ENCODE results near the gene ACTN4.

DNA sequence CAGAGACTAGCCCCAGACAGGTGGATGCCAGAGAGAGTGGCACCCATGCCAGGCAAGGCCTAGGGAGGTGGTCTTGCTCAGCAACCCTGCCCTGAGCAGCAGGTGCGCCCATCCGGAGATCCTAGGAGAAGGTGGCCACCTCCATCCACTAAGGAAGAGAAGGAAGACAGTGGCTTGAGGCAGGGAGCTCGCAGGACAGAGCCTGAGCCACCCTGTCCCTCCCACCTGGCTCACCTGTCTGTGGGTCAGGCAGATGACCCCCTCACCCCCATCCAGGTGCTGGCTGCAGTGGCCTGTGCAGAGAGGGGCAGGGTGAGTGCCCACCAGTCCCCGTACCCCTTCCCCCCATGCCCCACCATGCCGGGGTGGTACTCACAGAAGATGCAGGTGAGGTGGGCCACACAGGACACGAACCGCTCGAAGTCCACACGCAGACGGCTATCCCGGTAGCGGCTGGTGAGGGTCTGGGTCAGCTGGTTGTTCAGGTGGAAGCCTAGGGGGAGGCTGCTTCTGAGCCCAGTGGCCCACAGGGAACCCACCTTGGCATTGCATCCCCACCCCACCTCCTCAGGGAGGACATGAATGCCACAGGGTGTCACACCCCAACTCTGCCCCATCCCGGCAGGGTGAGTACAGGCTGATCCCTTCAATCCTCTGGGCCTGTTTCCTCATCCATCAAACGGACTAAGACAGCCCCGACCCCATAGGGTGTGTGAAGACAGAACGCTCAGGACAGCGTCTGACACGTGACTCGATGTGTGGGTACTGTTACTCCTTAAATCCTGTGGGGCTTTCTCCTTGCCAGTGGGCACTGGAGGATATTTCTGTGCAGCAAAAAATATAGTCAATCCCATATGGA is 83.5 kb downstream of the ACTN4 start:
- TF ChIP-seq, protein P1, sequence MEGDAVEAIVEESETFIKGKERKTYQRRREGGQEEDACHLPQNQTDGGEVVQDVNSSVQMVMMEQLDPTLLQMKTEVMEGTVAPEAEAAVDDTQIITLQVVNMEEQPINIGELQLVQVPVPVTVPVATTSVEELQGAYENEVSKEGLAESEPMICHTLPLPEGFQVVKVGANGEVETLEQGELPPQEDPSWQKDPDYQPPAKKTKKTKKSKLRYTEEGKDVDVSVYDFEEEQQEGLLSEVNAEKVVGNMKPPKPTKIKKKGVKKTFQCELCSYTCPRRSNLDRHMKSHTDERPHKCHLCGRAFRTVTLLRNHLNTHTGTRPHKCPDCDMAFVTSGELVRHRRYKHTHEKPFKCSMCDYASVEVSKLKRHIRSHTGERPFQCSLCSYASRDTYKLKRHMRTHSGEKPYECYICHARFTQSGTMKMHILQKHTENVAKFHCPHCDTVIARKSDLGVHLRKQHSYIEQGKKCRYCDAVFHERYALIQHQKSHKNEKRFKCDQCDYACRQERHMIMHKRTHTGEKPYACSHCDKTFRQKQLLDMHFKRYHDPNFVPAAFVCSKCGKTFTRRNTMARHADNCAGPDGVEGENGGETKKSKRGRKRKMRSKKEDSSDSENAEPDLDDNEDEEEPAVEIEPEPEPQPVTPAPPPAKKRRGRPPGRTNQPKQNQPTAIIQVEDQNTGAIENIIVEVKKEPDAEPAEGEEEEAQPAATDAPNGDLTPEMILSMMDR (IDR thresholded peaks at IDR 0.05), result no peak
- TF ChIP-seq POLR2A (IDR thresholded peaks at IDR 0.05), result no peak
